Measurements from ENCODE around the gene TRIP4.
"Not testable (repeated sequence)": the region's sequence is repeated elsewhere in the genome, so short reads cannot be mapped to it uniquely, and the experiment has no call there.

The TRIP4 gene

GRCh38 chr15:64387562-64388168 lies at the start of gene TRIP4:
Gene TRIP4, plus strand, starts transcription at chr15:64387836. Its CDS starts 28 bp downstream, at chr15:64387864.
- in situ Hi-C loops (cut with MboI; ENCODE audit: low pct_unique_long_range_greater_than_20kb, low sequenced_read_pairs, unreplicated experiment), result no loop called here
- DNase-seq (ENCODE audit: low spot score), result peak; percentile 92
- peak; percentile 31 for TF ChIP-seq CTCF (IDR thresholded peaks at IDR 0.05; ENCODE audit: extremely low read depth, insufficient read depth, missing control alignments)

- no peak for TF ChIP-seq CTCF (IDR thresholded peaks at IDR 0.05; ENCODE audit: extremely low read depth, insufficient read depth, missing control alignments)
These were observed 47.3 kb upstream of the TRIP4 start for GRCh38 chr15:64340355-64340754.

GRCh38 chr15:64341961-64342360 lies 45.7 kb upstream of the TRIP4 start:
- no peak for TF ChIP-seq CTCF (IDR thresholded peaks at IDR 0.05; ENCODE audit: extremely low read depth, insufficient read depth, missing control alignments)
- in situ Hi-C loops (cut with MboI; ENCODE audit: low pct_unique_long_range_greater_than_20kb, low sequenced_read_pairs, unreplicated experiment), result no loop called here
- DNase-seq (ENCODE audit: low spot score), result no peak

More at GRCh38 chr15:64340355-64340754, 47.3 kb upstream of the TRIP4 start:
- in situ Hi-C loops (cut with MboI; ENCODE audit: low pct_unique_long_range_greater_than_20kb, low sequenced_read_pairs, unreplicated experiment), result no loop called here
- DNase-seq (ENCODE audit: low spot score), result no peak

DNA sequence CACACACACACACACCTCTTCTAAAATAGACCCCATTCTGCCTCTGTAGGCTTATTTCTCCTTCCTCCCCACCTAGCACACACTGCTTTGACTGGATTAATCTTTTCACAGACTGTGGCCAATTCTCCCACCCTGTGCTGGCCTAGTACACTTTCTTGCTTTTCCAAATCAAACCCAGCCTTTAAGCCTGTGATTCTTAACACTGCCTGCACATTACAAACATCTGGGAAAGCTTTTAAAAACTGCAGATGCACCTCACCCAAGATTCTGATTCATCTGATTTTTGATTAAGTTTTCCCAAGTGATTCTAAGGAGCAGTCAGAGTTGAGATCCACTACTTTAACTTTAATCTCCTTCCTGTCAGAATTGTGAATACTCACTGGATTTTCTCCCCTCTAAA lies 44.4 kb upstream of the TRIP4 start:
- no peak for DNase-seq (ENCODE audit: low spot score)
- in situ Hi-C loops (cut with MboI; ENCODE audit: low pct_unique_long_range_greater_than_20kb, low sequenced_read_pairs, unreplicated experiment), result no loop called here
- TF ChIP-seq CTCF (IDR thresholded peaks at IDR 0.05; ENCODE audit: extremely low read depth, insufficient read depth, missing control alignments), result no peak

- in situ Hi-C loops (cut with MboI; ENCODE audit: low pct_unique_long_range_greater_than_20kb, low sequenced_read_pairs, unreplicated experiment), result no loop called here
- no peak for TF ChIP-seq CTCF (IDR thresholded peaks at IDR 0.05; ENCODE audit: extremely low read depth, insufficient read depth, missing control alignments)
- DNase-seq (ENCODE audit: low spot score), result no peak
These were observed 43.8 kb upstream of the TRIP4 start for GRCh38 chr15:64343841-64344240.

GRCh38 chr15:64344651-64345294 lies 42.9 kb upstream of the TRIP4 start:
- DNase-seq (ENCODE audit: low spot score), result no peak
- in situ Hi-C loops (cut with MboI; ENCODE audit: low pct_unique_long_range_greater_than_20kb, low sequenced_read_pairs, unreplicated experiment), result no loop called here
- TF ChIP-seq CTCF (IDR thresholded peaks at IDR 0.05; ENCODE audit: extremely low read depth, insufficient read depth, missing control alignments), result no peak

- DNase-seq (ENCODE audit: low spot score); in situ Hi-C loops (cut with MboI; ENCODE audit: low pct_unique_long_range_greater_than_20kb, low sequenced_read_pairs, unreplicated experiment): not testable (repeated sequence)
These were observed 41.4 kb upstream of the TRIP4 start for GRCh38 chr15:64346242-64346641.

Measured in GM13977 (cell line).